Measurements from ENCODE around the gene POP4. TPM values are rescaled to one million over a fixed set of nuclear protein-coding genes. Genes with fewer than 3 reads are reported as not detected.
A peak's percentile ranks its signal among the peaks of the same experiment; 100 is the strongest.
"Not testable (repeated sequence)": the region's sequence is repeated elsewhere in the genome, so short reads cannot be mapped to it uniquely, and the experiment has no call there.

POP4 gene
- total RNA-seq, result 53.9 TPM
- long read RNA-seq, transcript POP4-202 (7 exons, 3,385 nt), result major isoform, 15 of 20 reads
- long read RNA-seq, partial matches to known transcripts, result 2 of 20 reads
- long read RNA-seq, other reads (novel, unspliced or antisense), result 3 of 20 reads

GRCh38 chr19:29605653-29606419, at the start of gene POP4:
Gene POP4 (plus strand): TSS chr19:29606283. CDS start chr19:29606319, 36 bp downstream.
- Histone ChIP-seq H3K36me3 (peaks cover 18% of the 10 kb centered on the region), H3K9me3 (replicated peaks) (no peaks in the 10 kb centered on the region), H3K4me3 (peak within 1 kb of the TSS; percentile 86), H3K4me1 (peaks cover 31% of the 10 kb centered on the region), H3K27ac (replicated peaks) (peak within 1 kb of the TSS; percentile 97), H3K27me3 (ENCODE audit: low read depth) (no peaks in the 10 kb centered on the region)
- peak; percentile 98 for DNase-seq
- intact Hi-C loops (cut with micrococcal nuclease), result no loop called here
- TF ChIP-seq CTCF (IDR thresholded peaks at IDR 0.05; ENCODE audit: borderline replicate concordance), result no peak

- H3K9me3 ChIP-seq (replicated peaks), result peaks cover 61% of the 10 kb centered on the region
- H3K4me1 ChIP-seq; H3K36me3 ChIP-seq; H3K27ac ChIP-seq (replicated peaks); intact Hi-C loops (cut with micrococcal nuclease); DNase-seq; H3K4me3 ChIP-seq: not testable (repeated sequence)
- peaks cover 37% of the 10 kb centered on the region for H3K27me3 ChIP-seq (ENCODE audit: low read depth)
These were observed 47.0 kb upstream of the POP4 start for GRCh38 chr19:29559110-29559509.

- Histone ChIP-seq H3K9me3 (replicated peaks) (peaks cover 55% of the 10 kb centered on the region), H3K27ac (replicated peaks) (no peak overlapping the region), H3K4me3 (no peak overlapping the region), H3K36me3 (no peaks in the 10 kb centered on the region), H3K27me3 (ENCODE audit: low read depth) (peaks cover 43% of the 10 kb centered on the region), H3K4me1 (no peaks in the 10 kb centered on the region)
- intact Hi-C loops (cut with micrococcal nuclease), result no loop called here
- DNase-seq, result no peak
- TF ChIP-seq CTCF (IDR thresholded peaks at IDR 0.05; ENCODE audit: borderline replicate concordance), result no peak
These were observed 46.3 kb upstream of the POP4 start for GRCh38 chr19:29559743-29560142.

- Histone ChIP-seq H3K4me3 (no peak overlapping the region), H3K9me3 (replicated peaks) (peaks cover 48% of the 10 kb centered on the region), H3K36me3 (no peaks in the 10 kb centered on the region), H3K27ac (replicated peaks) (no peak overlapping the region), H3K4me1 (no peaks in the 10 kb centered on the region), H3K27me3 (ENCODE audit: low read depth) (peaks cover 51% of the 10 kb centered on the region)
- intact Hi-C loops (cut with micrococcal nuclease), result no loop called here
- DNase-seq, result no peak
- TF ChIP-seq CTCF (IDR thresholded peaks at IDR 0.05; ENCODE audit: borderline replicate concordance), result no peak
These were observed 45.6 kb upstream of the POP4 start for GRCh38 chr19:29560313-29561075.

GRCh38 chr19:29561601-29562000, 44.5 kb upstream of the POP4 start:
- H3K27me3 ChIP-seq (ENCODE audit: low read depth), result peaks cover 57% of the 10 kb centered on the region
- no peak for TF ChIP-seq CTCF (IDR thresholded peaks at IDR 0.05; ENCODE audit: borderline replicate concordance)
- intact Hi-C loops (cut with micrococcal nuclease), result no loop called here

More at GRCh38 chr19:29561601-29562000, 44.5 kb upstream of the POP4 start:
- Histone ChIP-seq H3K4me3 (no peak overlapping the region), H3K36me3 (no peaks in the 10 kb centered on the region), H3K4me1 (no peaks in the 10 kb centered on the region), H3K9me3 (replicated peaks) (peaks cover 43% of the 10 kb centered on the region), H3K27ac (replicated peaks) (no peak overlapping the region)
- DNase-seq, result no peak
